GM23338 (cell line): ENCODE results near the gene NTRK1. TPM values are rescaled to one million over a fixed set of nuclear protein-coding genes. Genes with fewer than 3 reads are reported as not detected.

Source experiments
- ATAC-seq: fragments of 200-7000 bp; cut with Tn5 transposase; 3 replicates; pipeline ENCODE4 v1.9.1; 2020
- DNase-seq: peaks from one replicate; pipeline ENCODE4 v3.0.0-alpha.2; 2015; ENCODE audit warnings: low spot score
- H2AFZ ChIP-seq: fragments of 200-600 bp; sonication (generic); 2 replicates; pipeline ENCODE4 v1.8.0; 2016; ENCODE audit warnings: antibody characterized with exemption, mild to moderate bottlenecking, moderate library complexity
- H3F3A ChIP-seq: fragments of 200-600 bp; sonication (generic); replicated peaks from 2 replicates; pipeline ENCODE4 v1.8.0; 2017; ENCODE audit warnings: antibody characterized with exemption, mixed run types, low read depth
- H3K27ac ChIP-seq: fragments of 200-600 bp; sonication (generic); 2 replicates; pipeline ENCODE4 v1.6.1; 2016; ENCODE audit warnings: low read depth
- H3K27me3 ChIP-seq: fragments of 200-600 bp; sonication (generic); 2 replicates; pipeline ENCODE4 v1.8.0; 2016; ENCODE audit warnings: mild to moderate bottlenecking, mixed run types, moderate library complexity; ENCODE audit not compliant: insufficient read depth
- H3K36me3 ChIP-seq: fragments of 200-600 bp; sonication (generic); 2 replicates; pipeline ENCODE4 v1.8.0; 2016; ENCODE audit warnings: mild to moderate bottlenecking; ENCODE audit not compliant: insufficient read depth
- H3K4me1 ChIP-seq: fragments of 200-600 bp; sonication (generic); 2 replicates; pipeline ENCODE4 v1.8.0; 2016; ENCODE audit warnings: mild to moderate bottlenecking, moderate library complexity; ENCODE audit not compliant: insufficient read depth
- H3K4me2 ChIP-seq: fragments of 200-600 bp; sonication (generic); 2 replicates; pipeline ENCODE4 v1.7.1; 2017; ENCODE audit warnings: mixed run types
- H3K4me3 ChIP-seq: fragments of 200-600 bp; sonication (generic); 2 replicates; pipeline ENCODE4 v1.6.1; 2016; ENCODE audit warnings: mixed run types
- H3K79me2 ChIP-seq: fragments of 200-600 bp; sonication (generic); replicated peaks from 2 replicates; pipeline ENCODE4 v1.8.0; 2017; ENCODE audit warnings: mild to moderate bottlenecking; ENCODE audit not compliant: insufficient read depth
- H3K9me2 ChIP-seq: fragments of 200-600 bp; sonication (generic); 2 replicates; pipeline ENCODE4 v1.8.0; 2017; ENCODE audit not compliant: insufficient read depth
- H4K20me1 ChIP-seq: fragments of 200-600 bp; sonication (generic); replicated peaks from 2 replicates; pipeline ENCODE4 v1.8.0; 2017; ENCODE audit warnings: mild to moderate bottlenecking; ENCODE audit not compliant: insufficient read depth
- H3K27ac Mint-ChIP-seq: 2 replicates; pipeline ENCODE4 v1.8.0; 2020; ENCODE audit warnings: inconsistent platforms, mild to moderate bottlenecking, moderate library complexity, mixed read lengths
- H3K27me3 Mint-ChIP-seq: 3 replicates; pipeline ENCODE4 v1.8.0; 2022; ENCODE audit warnings: low read depth, mild to moderate bottlenecking, moderate library complexity, mixed read lengths, inconsistent platforms; ENCODE audit not compliant: insufficient read depth, poor library complexity
- H3K36me3 Mint-ChIP-seq: 3 replicates; pipeline ENCODE4 v1.8.0; 2021; ENCODE audit warnings: low read depth, mild to moderate bottlenecking, inconsistent platforms, moderate library complexity, mixed read lengths
- H3K4me1 Mint-ChIP-seq: 3 replicates; pipeline ENCODE4 v1.8.0; 2020; ENCODE audit warnings: mild to moderate bottlenecking, inconsistent platforms, mixed read lengths
- H3K4me3 Mint-ChIP-seq: 3 replicates; pipeline ENCODE4 v1.8.0; 2021; ENCODE audit warnings: moderate library complexity, mild to moderate bottlenecking, inconsistent platforms, mixed read lengths
- H3K9me3 Mint-ChIP-seq: 3 replicates; pipeline ENCODE4 v1.8.0; 2020; ENCODE audit warnings: moderate library complexity, mild to moderate bottlenecking, inconsistent platforms, mixed read lengths
- CREB1 ChIP-seq: fragments of 250-450 bp; sonication (Bioruptor Pico); IDR thresholded peaks from 2 replicates; pipeline ENCODE4 v1.5.0; 2020; ENCODE audit warnings: low read depth, mild to moderate bottlenecking, moderate library complexity
- CTCF ChIP-seq, 2 experiments: fragments of 200-600 bp in 1 of 2; sonication (generic) in 1 of 2; conservative IDR thresholded peaks; 2 replicates each; pipeline versions ENCODE4 v1.5.1 to v1.6.1; 2016 to 2017; ENCODE audit warnings: antibody characterized with exemption in 2 of 2, low read depth in 2 of 2, mild to moderate bottlenecking in 2 of 2, moderate library complexity in 1 of 2
- ETS1 ChIP-seq: IDR thresholded peaks from 2 replicates; pipeline ENCODE4 v1.6.1; 2016; ENCODE audit warnings: antibody characterized with exemption
- EZH2 ChIP-seq: fragments of 200-600 bp; sonication (generic); IDR thresholded peaks from one replicate; pipeline ENCODE4 v1.8.0; 2017; ENCODE audit warnings: antibody characterized with exemption, mild to moderate bottlenecking, low read depth; ENCODE audit not compliant: unreplicated experiment
- EZH2phosphoT487 ChIP-seq: fragments of 200-600 bp; sonication (generic); IDR thresholded peaks from one replicate; pipeline ENCODE4 v1.8.1; 2018; ENCODE audit warnings: antibody characterized with exemption; ENCODE audit not compliant: unreplicated experiment
- JUNB ChIP-seq: IDR thresholded peaks from one replicate; pipeline ENCODE4 v1.6.1; 2016; ENCODE audit warnings: antibody characterized with exemption; ENCODE audit not compliant: unreplicated experiment
- NANOG ChIP-seq: IDR thresholded peaks from 2 replicates; pipeline ENCODE4 v1.6.1; 2016; ENCODE audit warnings: antibody characterized with exemption, borderline replicate concordance
- POLR2AphosphoS5 ChIP-seq: IDR thresholded peaks from 2 replicates; pipeline ENCODE4 v1.6.1; 2016; ENCODE audit warnings: antibody characterized with exemption, low read depth
- STAT1 ChIP-seq: IDR thresholded peaks from one replicate; pipeline ENCODE4 v1.6.1; 2016; ENCODE audit warnings: antibody characterized with exemption; ENCODE audit not compliant: unreplicated experiment
- ZNF114 ChIP-seq: fragments of 250-450 bp; sonication (Bioruptor Pico); IDR thresholded peaks from 2 replicates; pipeline ENCODE4 v1.5.0; 2020; ENCODE audit warnings: mild to moderate bottlenecking, moderate library complexity
- ZNF331 ChIP-seq: fragments of 250-450 bp; sonication (Bioruptor Pico); IDR thresholded peaks from 2 replicates; pipeline ENCODE4 v1.5.0; 2020; ENCODE audit warnings: low read depth, mild to moderate bottlenecking, moderate library complexity
- polyA plus RNA-seq: library from polyadenylated mRNA; unstranded; fragments of >200 nt; fragmentation: Nextera tagmentation; extraction: Ambion mirVana; gene quantifications from 2 replicates; pipeline ENCODE4 v1.2.1, GENCODE V29; 2016
- total RNA-seq: library from RNA; depleted of rRNA; stranded (reverse); fragments of >200 nt; shearing (Covaris generic); gene quantifications from 2 replicates; pipeline ENCODE4 v1.2.3, GENCODE V29; 2014
- TF ChIP-seq, protein P1 (sequence below): fragments of 250-450 bp; sonication (Bioruptor Pico); IDR thresholded peaks from 2 replicates; pipeline ENCODE4 v1.5.0; 2020; ENCODE audit warnings: mild to moderate bottlenecking, moderate library complexity
- TF ChIP-seq, protein P2 (sequence below): IDR thresholded peaks from one replicate; pipeline ENCODE4 v1.6.1; 2018; ENCODE audit warnings: antibody characterized with exemption; ENCODE audit not compliant: unreplicated experiment

The NTRK1 gene
- total and polyA plus RNA-seq, 2 experiments from 2014 or later: 0.42 to 0.45 TPM

- Histone ChIP-seq H3K27ac (no peak within 1 kb of the TSS), H3K4me3 (peak within 1 kb of the TSS; percentile 64), H3F3A (no peaks in the 10 kb centered on the region), H4K20me1 (no peaks in the 10 kb centered on the region; the same call in 1 of the 2 replicates), H3K79me2 (no peaks in the 10 kb centered on the region), H3K27me3 (peaks cover 68% of the 10 kb centered on the region), H3K4me1 (no peaks in the 10 kb centered on the region; the same call in 1 of the 2 replicates), H3K9me2 (no peaks in the 10 kb centered on the region), H2AFZ (peak within 1 kb of the TSS; percentile 72; the same call in 1 of the 2 replicates), H3K4me2 (peak within 1 kb of the TSS; percentile 80), H3K36me3 (no peaks in the 10 kb centered on the region)
- H3K36me3 Mint-ChIP-seq: no peaks in the 10 kb centered on the region; the same call in 2 of the 3 replicates
- ATAC-seq (peak; percentile 35), DNase-seq (peak; percentile 69)
- peaks cover 53% of the 10 kb centered on the region for H3K27me3 Mint-ChIP-seq
- TF ChIP-seq EZH2 (peak; percentile 65), NANOG (no peak), CTCF (conservative IDR thresholded peaks at IDR 0.05; ENCODE audit: low read depth in 2 of 2) (peak; percentile 24 to 44; a peak in 3 of 4 replicates), EZH2phosphoT487 (no peak), ETS1 (no peak), STAT1 (no peak), ZNF331 (CRISPR knock-in tag) (no peak), POLR2AphosphoS5 (no peak), ZNF114 (CRISPR knock-in tag) (no peak), JUNB (no peak), CREB1 (CRISPR knock-in tag) (0 out of 2 replicates have a peak, but pooled peaks have one; percentile 10)
- TF ChIP-seq, protein P1, sequence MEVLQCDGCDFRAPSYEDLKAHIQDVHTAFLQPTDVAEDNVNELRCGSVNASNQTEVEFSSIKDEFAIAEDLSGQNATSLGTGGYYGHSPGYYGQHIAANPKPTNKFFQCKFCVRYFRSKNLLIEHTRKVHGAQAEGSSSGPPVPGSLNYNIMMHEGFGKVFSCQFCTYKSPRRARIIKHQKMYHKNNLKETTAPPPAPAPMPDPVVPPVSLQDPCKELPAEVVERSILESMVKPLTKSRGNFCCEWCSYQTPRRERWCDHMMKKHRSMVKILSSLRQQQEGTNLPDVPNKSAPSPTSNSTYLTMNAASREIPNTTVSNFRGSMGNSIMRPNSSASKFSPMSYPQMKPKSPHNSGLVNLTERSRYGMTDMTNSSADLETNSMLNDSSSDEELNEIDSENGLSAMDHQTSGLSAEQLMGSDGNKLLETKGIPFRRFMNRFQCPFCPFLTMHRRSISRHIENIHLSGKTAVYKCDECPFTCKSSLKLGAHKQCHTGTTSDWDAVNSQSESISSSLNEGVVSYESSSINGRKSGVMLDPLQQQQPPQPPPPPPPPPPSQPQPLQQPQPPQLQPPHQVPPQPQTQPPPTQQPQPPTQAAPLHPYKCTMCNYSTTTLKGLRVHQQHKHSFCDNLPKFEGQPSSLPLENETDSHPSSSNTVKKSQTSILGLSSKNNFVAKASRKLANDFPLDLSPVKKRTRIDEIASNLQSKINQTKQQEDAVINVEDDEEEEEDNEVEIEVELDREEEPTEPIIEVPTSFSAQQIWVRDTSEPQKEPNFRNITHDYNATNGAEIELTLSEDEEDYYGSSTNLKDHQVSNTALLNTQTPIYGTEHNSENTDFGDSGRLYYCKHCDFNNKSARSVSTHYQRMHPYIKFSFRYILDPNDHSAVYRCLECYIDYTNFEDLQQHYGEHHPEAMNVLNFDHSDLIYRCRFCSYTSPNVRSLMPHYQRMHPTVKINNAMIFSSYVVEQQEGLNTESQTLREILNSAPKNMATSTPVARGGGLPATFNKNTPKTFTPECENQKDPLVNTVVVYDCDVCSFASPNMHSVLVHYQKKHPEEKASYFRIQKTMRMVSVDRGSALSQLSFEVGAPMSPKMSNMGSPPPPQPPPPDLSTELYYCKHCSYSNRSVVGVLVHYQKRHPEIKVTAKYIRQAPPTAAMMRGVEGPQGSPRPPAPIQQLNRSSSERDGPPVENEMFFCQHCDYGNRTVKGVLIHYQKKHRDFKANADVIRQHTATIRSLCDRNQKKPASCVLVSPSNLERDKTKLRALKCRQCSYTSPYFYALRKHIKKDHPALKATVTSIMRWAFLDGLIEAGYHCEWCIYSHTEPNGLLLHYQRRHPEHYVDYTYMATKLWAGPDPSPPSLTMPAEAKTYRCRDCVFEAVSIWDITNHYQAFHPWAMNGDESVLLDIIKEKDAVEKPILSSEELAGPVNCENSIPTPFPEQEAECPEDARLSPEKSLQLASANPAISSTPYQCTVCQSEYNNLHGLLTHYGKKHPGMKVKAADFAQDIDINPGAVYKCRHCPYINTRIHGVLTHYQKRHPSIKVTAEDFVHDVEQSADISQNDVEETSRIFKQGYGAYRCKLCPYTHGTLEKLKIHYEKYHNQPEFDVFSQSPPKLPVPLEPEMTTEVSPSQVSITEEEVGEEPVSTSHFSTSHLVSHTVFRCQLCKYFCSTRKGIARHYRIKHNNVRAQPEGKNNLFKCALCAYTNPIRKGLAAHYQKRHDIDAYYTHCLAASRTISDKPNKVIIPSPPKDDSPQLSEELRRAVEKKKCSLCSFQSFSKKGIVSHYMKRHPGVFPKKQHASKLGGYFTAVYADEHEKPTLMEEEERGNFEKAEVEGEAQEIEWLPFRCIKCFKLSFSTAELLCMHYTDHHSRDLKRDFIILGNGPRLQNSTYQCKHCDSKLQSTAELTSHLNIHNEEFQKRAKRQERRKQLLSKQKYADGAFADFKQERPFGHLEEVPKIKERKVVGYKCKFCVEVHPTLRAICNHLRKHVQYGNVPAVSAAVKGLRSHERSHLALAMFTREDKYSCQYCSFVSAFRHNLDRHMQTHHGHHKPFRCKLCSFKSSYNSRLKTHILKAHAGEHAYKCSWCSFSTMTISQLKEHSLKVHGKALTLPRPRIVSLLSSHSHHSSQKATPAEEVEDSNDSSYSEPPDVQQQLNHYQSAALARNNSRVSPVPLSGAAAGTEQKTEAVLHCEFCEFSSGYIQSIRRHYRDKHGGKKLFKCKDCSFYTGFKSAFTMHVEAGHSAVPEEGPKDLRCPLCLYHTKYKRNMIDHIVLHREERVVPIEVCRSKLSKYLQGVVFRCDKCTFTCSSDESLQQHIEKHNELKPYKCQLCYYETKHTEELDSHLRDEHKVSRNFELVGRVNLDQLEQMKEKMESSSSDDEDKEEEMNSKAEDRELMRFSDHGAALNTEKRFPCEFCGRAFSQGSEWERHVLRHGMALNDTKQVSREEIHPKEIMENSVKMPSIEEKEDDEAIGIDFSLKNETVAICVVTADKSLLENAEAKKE (CRISPR knock-in tag): no peak
- TF ChIP-seq, protein P2, sequence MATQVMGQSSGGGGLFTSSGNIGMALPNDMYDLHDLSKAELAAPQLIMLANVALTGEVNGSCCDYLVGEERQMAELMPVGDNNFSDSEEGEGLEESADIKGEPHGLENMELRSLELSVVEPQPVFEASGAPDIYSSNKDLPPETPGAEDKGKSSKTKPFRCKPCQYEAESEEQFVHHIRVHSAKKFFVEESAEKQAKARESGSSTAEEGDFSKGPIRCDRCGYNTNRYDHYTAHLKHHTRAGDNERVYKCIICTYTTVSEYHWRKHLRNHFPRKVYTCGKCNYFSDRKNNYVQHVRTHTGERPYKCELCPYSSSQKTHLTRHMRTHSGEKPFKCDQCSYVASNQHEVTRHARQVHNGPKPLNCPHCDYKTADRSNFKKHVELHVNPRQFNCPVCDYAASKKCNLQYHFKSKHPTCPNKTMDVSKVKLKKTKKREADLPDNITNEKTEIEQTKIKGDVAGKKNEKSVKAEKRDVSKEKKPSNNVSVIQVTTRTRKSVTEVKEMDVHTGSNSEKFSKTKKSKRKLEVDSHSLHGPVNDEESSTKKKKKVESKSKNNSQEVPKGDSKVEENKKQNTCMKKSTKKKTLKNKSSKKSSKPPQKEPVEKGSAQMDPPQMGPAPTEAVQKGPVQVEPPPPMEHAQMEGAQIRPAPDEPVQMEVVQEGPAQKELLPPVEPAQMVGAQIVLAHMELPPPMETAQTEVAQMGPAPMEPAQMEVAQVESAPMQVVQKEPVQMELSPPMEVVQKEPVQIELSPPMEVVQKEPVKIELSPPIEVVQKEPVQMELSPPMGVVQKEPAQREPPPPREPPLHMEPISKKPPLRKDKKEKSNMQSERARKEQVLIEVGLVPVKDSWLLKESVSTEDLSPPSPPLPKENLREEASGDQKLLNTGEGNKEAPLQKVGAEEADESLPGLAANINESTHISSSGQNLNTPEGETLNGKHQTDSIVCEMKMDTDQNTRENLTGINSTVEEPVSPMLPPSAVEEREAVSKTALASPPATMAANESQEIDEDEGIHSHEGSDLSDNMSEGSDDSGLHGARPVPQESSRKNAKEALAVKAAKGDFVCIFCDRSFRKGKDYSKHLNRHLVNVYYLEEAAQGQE: no peak
- peaks cover 28% of the 10 kb centered on the region for H3K4me1 Mint-ChIP-seq
- no peak within 1 kb of the TSS for H3K27ac Mint-ChIP-seq
- peak within 1 kb of the TSS; percentile 64 for H3K4me3 Mint-ChIP-seq
- no peaks in the 10 kb centered on the region for H3K9me3 Mint-ChIP-seq
Observed at GRCh38 chr1:156893048-156893953, 32.6 kb downstream of the NTRK1 start, which contains the start of gene PEAR1. PEAR1 (plus strand) TSS chr1:156893718; CDS start chr1:156903927, 10,209 bp downstream.
